SH-SY5Y (cell line): Measurements from ENCODE around the gene NSF.

Experiments
- GATA2 ChIP-seq: IDR thresholded peaks from 2 replicates; pipeline ENCODE4 v1.6.1; 2011; ENCODE audit warnings: mild to moderate bottlenecking, low read depth, low read length
- GATA3 ChIP-seq: IDR thresholded peaks from 2 replicates; pipeline ENCODE4 v1.6.1; 2011; ENCODE audit warnings: low read depth, mild to moderate bottlenecking, low read length, moderate library complexity

- no peak for TF ChIP-seq GATA2
- no peak for TF ChIP-seq GATA3
Observed at GRCh38 chr17:46717999-46718398, 127.5 kb downstream of the NSF start.
